IPS-18a (cell line): ENCODE measurements around the gene TELO2.

ENCODE experiments used
- H3K27ac ChIP-seq: one replicate; pipeline ENCODE4 v1.5.1; 2013; ENCODE audit warnings: low read length
- H3K27me3 ChIP-seq: one replicate; pipeline ENCODE4 v1.6.1; 2013; ENCODE audit warnings: mild to moderate bottlenecking, low read length; ENCODE audit not compliant: control insufficient read depth, insufficient read depth
- H3K36me3 ChIP-seq: one replicate; pipeline ENCODE4 v1.6.1; 2013; ENCODE audit warnings: low read depth, low read length; ENCODE audit not compliant: control insufficient read depth
- H3K4me1 ChIP-seq: one replicate; pipeline ENCODE4 v1.6.1; 2013; ENCODE audit warnings: low read depth, low read length; ENCODE audit not compliant: control insufficient read depth
- H3K4me3 ChIP-seq: one replicate; pipeline ENCODE4 v1.5.1; 2013; ENCODE audit warnings: low read length
- H3K9ac ChIP-seq: one replicate; pipeline ENCODE4 v1.6.1; 2013; ENCODE audit warnings: mild to moderate bottlenecking, low read length, moderate library complexity
- H3K9me3 ChIP-seq: one replicate; pipeline ENCODE4 v1.6.1; 2013; ENCODE audit warnings: low read depth, low read length; ENCODE audit not compliant: control insufficient read depth

TELO2 gene

DNA sequence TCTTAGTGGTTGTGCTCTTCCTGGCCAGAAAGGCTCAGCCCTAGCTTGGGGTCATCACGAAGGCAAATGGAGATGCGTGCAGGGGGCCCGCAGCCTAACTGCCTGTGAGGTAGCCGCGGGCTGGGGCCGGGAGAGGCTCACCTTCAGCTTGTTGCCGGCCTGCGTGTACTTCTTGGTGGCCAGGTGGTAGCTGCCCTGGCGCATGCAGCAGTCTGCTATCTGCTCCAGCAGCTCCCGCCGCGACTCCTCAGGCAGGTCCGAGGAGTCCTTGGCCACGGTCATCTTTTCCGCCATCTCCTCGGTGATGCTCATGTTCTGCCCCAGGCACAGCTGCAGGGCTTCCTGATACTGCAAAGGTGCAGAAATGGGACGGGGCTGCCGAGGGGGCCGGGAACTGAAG lies 27.3 kb downstream of the TELO2 start:
- Histone ChIP-seq H3K9ac (no peak overlapping the region), H3K4me3 (no peak overlapping the region), H3K27ac (no peak overlapping the region), H3K36me3 (no peaks in the 10 kb centered on the region), H3K4me1 (no peaks in the 10 kb centered on the region), H3K27me3 (no peaks in the 10 kb centered on the region), H3K9me3 (no peaks in the 10 kb centered on the region)

DNA sequence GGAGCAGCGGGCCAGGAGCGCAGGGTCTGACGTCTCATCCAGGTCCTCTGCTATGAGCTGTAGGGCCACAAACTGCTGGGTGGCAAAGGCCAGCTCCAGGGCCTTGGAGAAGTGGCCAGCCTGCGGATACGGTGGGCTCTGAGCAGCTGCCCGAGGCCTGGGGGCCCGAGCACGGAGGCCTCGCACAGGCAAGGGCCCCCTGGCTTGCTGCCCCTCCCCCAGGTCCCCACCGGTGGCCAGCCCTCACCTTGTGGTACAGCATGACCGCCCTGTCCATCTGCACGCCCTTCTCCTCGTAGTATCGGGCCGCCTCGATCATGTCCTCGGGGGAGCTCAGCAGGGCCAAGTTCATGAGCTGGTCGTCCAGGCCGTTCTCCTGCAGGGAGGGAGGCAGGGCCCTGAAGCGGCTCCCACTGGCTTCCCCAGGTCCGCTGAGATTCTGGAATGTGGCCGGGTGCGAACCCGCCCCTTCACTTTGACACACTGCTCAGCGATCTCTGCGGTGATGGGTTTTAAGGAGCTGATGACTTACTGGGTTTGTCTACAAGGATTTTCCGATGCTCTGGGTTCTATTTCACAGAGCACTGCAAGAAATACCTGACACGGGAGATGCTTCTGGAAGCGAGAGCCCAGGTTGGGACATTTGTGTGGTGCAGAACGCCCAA lies 30.6 kb downstream of the TELO2 start:
- H3K27ac ChIP-seq = no peak overlapping the region
- H3K36me3 ChIP-seq = no peaks in the 10 kb centered on the region
- no peak overlapping the region for H3K4me3 ChIP-seq
- H3K4me1 ChIP-seq = no peaks in the 10 kb centered on the region
- H3K9ac ChIP-seq = no peak overlapping the region
- no peaks in the 10 kb centered on the region for H3K27me3 ChIP-seq
- H3K9me3 ChIP-seq = no peaks in the 10 kb centered on the region

DNA sequence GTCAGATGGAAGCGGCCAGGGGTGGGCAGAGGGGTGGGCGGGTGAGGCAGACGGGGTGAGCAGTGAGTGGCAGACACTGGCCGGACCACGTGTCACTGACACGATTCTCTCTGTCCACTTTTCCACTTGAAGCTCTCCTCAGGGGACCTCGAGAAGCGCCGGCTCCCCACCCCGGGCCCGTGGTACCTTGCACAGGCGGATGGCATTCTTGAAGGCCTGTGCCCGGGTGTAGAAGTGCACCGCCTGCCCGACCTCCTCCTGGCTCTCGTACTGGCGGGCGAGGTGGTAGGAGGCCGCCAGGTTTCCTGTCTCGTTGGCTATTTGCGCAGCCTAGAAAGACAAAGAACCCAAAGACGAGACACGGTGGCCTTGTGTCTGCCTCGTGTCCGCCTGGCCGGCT lies 31.2 kb downstream of the TELO2 start:
- H3K27ac ChIP-seq = no peak overlapping the region
- H3K36me3 ChIP-seq = no peaks in the 10 kb centered on the region
- no peaks in the 10 kb centered on the region for H3K27me3 ChIP-seq
- no peak overlapping the region for H3K9ac ChIP-seq
- no peak overlapping the region for H3K4me3 ChIP-seq
- no peaks in the 10 kb centered on the region for H3K4me1 ChIP-seq
- H3K9me3 ChIP-seq = no peaks in the 10 kb centered on the region

DNA sequence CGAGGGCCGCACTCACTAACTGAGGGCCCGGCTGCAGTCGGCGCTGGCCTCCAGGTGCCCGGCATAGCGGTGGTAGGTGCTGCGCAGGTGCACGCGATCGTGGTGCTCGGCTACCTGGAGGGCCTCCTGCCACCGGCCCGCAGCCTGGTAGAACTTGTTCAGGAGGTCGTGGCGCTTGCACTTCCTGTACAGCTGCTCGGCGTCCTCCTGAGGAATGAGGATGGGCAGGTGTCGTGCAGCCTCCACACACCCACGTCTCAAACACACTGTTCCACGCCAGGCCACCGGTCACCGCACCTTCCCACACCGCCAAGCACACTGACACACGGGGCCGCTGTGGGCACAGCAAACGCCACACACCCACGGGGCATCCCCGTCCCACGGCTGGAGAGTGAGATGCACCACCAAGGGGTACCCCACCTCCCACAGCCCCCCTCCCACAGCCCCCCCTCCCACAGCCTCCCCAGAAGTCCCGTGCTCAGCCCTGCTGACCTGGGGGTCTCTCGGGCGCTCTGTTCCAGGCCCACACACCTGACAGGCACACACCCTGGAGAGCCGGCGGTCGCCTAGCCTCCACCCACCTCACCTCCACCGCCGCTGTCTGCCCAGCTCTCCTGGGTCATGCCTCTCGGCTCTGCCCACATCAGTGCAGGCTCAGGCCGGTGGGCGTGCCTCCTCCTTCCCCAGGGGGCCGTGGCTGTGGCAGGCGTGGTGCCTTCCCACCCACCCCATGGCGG lies 32.9 kb downstream of the TELO2 start:
- Histone ChIP-seq H3K36me3 (no peaks in the 10 kb centered on the region), H3K27ac (no peak overlapping the region), H3K9ac (no peak overlapping the region), H3K4me1 (no peaks in the 10 kb centered on the region), H3K4me3 (no peak overlapping the region), H3K9me3 (no peaks in the 10 kb centered on the region), H3K27me3 (no peaks in the 10 kb centered on the region)

DNA sequence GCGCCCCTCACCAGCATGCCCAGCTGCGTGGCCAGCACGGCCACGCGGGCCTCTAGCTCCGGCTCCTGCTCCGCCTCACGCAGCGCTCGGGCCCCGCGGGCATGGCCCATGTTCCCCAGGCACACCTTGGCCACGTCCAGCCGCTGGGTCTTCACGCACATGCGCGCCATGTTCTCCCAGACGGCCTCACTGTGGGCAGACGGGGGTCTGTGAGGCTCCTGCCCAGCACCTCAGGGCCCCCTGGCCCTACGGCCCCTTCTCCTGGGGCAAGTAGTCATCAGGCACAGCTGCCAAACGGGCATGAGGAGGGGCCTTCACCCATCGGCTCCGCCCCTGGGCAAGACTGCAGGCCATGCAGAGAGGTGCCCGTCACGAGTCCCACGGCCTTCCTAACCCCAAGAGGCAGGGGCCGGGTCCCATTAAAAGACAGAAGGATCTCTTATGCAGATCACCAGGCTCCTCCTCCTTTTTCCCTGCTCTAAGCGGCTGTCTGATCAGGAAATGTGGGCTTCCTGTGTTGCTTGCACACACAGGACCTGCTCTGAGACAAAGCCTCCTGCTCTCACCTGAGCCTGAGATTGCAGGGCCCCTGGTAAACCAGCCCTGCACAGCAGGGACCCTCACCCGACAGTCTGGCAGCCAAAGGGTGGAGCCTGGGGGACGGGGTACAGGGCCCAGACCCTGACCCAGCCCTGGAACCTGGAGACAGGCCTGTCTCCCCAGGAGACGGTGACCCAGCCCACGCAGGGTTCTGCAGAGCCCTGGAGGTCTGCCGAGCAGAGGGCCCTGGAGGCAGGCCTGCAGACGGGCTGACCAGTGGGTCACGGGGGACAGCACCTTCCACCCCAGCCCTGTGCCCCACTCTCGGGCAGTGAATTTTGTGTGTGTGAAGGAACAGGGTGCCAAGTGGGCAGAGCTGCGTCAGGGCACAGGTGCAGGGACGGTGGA lies 33.7 kb downstream of the TELO2 start:
- Histone ChIP-seq H3K4me3 (no peak overlapping the region), H3K9ac (no peak overlapping the region), H3K4me1 (no peaks in the 10 kb centered on the region), H3K9me3 (no peaks in the 10 kb centered on the region), H3K27ac (no peak overlapping the region), H3K27me3 (no peaks in the 10 kb centered on the region), H3K36me3 (no peaks in the 10 kb centered on the region)

DNA sequence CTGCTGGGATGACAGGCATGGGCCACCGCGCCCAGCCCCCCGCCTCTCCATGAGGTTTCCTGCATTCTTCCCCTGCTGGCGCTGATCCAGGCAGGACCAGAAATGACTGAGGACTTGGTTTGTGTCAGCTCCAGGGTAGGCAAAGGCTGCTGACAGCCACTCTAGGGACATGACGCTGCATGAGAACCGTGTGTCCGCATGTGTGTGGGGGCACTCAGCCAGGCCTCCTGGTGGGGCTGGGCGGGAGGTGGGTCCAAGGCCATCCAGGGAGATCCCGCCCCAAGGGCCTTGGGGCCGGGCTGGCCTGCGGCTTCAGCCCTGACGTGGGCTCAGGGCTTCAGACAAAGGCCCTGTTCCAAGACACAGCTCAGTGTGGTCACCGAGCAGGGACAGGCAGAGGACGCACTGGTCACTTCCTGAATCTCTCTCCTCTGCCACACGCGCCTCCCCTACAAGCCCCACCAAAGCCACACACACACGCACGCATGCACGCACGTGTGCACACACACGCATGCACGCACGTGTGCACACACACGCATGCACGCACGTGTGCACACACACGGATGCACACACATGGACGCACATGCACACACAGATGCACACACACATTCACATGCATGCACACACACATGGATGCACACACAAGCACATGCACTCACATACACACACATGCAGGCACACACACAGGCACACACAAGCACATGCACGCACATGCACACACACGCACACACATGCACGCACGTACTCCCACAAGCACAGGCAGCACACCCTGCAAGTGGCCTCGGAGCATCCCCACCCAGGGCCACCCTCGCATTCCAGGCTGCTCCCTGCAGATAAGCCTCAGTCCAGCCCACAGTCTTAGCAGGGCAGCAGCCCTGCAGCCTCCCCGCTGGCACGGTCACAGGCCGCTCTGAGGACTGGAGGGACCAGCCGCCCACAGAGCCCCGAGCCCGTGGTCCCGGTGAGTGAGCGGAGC lies 35.0 kb downstream of the TELO2 start:
- Histone ChIP-seq H3K4me3 (no peak overlapping the region), H3K4me1 (no peaks in the 10 kb centered on the region), H3K9ac (no peak overlapping the region), H3K9me3 (no peaks in the 10 kb centered on the region), H3K36me3 (no peaks in the 10 kb centered on the region), H3K27me3 (no peaks in the 10 kb centered on the region), H3K27ac (no peak overlapping the region)

DNA sequence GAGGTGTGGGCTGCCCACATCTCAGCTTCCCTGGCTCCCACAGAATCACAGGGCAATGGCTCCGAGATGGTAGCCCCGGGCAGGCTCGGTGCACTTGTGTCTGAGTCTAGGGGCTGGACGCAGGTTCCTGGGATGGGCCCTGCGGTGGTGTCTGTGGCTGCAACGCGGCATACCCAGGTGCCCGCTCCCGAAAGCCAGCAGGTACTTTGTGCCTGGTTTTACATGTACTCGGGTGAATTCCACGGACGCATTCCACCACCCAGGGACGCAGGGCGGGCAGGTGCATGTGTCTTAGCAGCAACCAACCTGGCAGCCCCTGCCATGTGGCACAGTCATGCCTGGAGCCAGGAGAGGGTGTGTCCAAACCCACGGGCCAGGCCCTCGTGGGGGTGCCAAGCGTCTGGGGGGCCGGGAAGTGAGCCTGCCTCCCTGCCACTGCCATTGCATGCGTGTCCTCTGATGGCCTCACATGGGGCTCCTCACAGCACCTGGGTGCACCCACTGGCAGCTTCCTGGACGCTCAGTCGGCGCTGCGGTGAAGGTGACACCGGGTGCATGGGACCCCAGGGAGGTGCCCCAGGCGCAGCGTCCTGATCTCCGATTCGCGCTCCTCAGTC lies 35.9 kb downstream of the TELO2 start:
- Histone ChIP-seq H3K9me3 (no peaks in the 10 kb centered on the region), H3K36me3 (no peaks in the 10 kb centered on the region), H3K4me1 (no peaks in the 10 kb centered on the region), H3K4me3 (no peak overlapping the region), H3K27me3 (no peaks in the 10 kb centered on the region), H3K9ac (no peak overlapping the region), H3K27ac (no peak overlapping the region)

DNA sequence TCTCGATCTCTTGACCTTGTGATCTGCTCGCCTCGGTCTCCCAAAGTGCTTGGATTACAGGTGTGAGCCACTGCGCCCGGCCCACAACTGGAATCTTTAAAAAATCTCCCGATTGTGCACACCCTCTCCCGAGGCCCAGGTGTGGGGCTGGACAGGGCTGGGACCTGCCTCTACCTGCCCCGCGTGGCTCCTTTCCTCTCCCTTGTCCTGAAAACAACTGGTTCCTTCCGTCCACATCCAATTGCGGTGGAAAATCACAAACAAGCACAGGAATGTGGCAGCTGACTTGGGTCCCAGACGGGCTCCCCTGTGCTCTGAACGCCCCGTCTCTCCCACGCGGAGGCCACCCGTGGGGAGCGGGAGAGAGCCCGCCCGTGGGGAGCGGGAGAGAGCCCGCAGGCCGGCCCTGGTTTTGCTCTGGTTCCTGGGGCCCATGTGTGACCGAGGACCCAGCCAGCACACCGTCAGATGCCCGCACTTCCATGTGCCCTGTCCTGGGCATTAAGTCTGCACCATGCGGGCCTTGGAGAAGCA lies 37.3 kb downstream of the TELO2 start:
- H3K36me3 ChIP-seq = no peaks in the 10 kb centered on the region
- H3K27ac ChIP-seq = no peak overlapping the region
- no peaks in the 10 kb centered on the region for H3K9me3 ChIP-seq
- H3K9ac ChIP-seq = no peak overlapping the region
- no peaks in the 10 kb centered on the region for H3K27me3 ChIP-seq
- no peak overlapping the region for H3K4me3 ChIP-seq
- H3K4me1 ChIP-seq = no peaks in the 10 kb centered on the region

DNA sequence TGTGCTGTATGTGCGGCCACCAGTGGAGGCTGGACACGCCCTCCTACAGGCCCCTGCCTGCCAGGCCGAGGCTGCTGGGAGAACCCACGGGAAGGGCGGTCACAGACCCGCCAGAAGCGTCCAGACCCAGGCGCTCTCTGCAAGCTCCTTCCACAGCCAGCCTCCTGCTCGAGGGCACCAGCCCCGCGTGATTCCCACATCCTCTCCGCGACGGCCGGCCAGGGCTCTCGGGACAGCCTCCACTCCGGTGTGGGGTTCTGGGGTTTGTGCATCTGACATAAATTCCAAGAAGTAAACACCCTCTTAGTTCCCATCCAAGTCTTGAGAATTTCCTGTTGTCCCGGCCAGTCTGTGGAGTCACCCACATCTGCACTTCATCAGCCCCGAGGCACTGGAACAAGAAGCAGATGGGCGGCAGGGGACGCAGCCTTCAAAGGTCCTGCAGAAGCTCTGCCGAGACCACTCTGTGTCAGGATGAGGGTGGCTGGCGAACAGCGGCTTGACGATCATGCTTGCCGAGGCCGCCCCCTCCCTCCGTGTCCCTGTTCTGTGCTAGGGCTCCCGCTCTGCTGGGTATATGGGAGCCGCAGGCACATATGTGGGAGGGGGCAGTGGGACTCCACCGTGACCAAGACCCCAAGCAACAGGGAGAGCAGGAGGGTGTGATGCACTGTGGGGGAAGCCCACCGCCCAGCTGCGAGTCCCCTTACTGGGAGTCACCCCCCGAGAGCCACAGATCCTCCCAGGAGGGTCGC lies 37.9 kb downstream of the TELO2 start:
- Histone ChIP-seq H3K4me1 (no peaks in the 10 kb centered on the region), H3K9me3 (no peaks in the 10 kb centered on the region), H3K4me3 (no peak overlapping the region), H3K9ac (no peak overlapping the region), H3K27me3 (no peaks in the 10 kb centered on the region), H3K27ac (no peak overlapping the region), H3K36me3 (no peaks in the 10 kb centered on the region)

DNA sequence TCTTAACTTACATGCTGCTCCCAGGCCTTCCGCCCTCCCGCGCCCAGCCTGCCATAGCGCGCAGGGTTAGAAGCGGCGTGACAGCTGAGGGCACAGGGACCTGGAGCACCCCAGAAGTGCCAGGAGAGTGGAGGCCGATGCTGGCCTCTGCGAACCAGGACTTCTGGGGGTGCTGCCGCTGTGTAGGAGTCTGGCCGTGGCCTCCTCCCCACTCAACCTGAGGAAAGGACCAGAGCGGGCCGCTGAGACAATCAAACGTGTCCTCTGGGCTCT lies 38.4 kb downstream of the TELO2 start:
- Histone ChIP-seq H3K36me3 (no peaks in the 10 kb centered on the region), H3K27me3 (no peaks in the 10 kb centered on the region), H3K4me1 (no peaks in the 10 kb centered on the region), H3K27ac (no peak overlapping the region), H3K9ac (no peak overlapping the region), H3K4me3 (no peak overlapping the region), H3K9me3 (no peaks in the 10 kb centered on the region)
